ENCODE measurements around the gene IL10RB.
"Not testable (repeated sequence)": the region's sequence is repeated elsewhere in the genome, so short reads cannot be mapped to it uniquely, and the experiment has no call there.

Gene IL10RB

GRCh38 chr21:33323610-33324009, 57.4 kb downstream of the IL10RB start:
- not testable (repeated sequence) for H3K4ac ChIP-seq (ENCODE audit: low read depth, low read length); H3K9ac ChIP-seq (ENCODE audit: low read length); H3K56ac ChIP-seq (ENCODE audit: low read length); H4K8ac ChIP-seq (ENCODE audit: low read depth, low read length); H3K4me1 ChIP-seq (ENCODE audit: control insufficient read depth, low read depth, low read length); H3K4me3 ChIP-seq (ENCODE audit: low read length); H2AK5ac ChIP-seq (ENCODE audit: low read length); H2BK5ac ChIP-seq (ENCODE audit: low read length); H3K27ac ChIP-seq (ENCODE audit: low read depth, low read length); H3K23ac ChIP-seq (ENCODE audit: low read length); H2BK15ac ChIP-seq (replicated peaks; ENCODE audit: low read depth); H3K79me1 ChIP-seq (ENCODE audit: low read length); H3K27me3 ChIP-seq (ENCODE audit: insufficient read depth, low read length, poor library complexity); H4K5ac ChIP-seq (ENCODE audit: low read length); H2BK120ac ChIP-seq (ENCODE audit: low read depth, low read length); DNase-seq; H3K4me2 ChIP-seq (ENCODE audit: low read length); H3K79me2 ChIP-seq (ENCODE audit: control insufficient read depth, insufficient read depth, low read length); H3K36me3 ChIP-seq (ENCODE audit: control insufficient read depth, insufficient read depth, low read length); H3K18ac ChIP-seq (ENCODE audit: low read length)

GRCh38 chr21:33324291-33325221, 58.4 kb downstream of the IL10RB start, which contains the start of gene IFNAR1:
TSS of gene IFNAR1 (plus strand) at chr21:33324970. CDS start at chr21:33325056, 86 bp downstream.
- Histone ChIP-seq H2BK120ac (ENCODE audit: low read depth, low read length) (no peak within 1 kb of the TSS), H3K4me3 (ENCODE audit: low read length) (peak within 1 kb of the TSS; percentile 80), H4K8ac (ENCODE audit: low read depth, low read length) (peak within 1 kb of the TSS; percentile 90), H2BK5ac (ENCODE audit: low read length) (peak within 1 kb of the TSS; percentile 76), H2BK15ac (replicated peaks; ENCODE audit: low read depth) (no peak within 1 kb of the TSS), H4K5ac (ENCODE audit: low read length) (no peak within 1 kb of the TSS), H3K4me2 (ENCODE audit: low read length) (peak within 1 kb of the TSS; percentile 72), H3K4me1 (ENCODE audit: control insufficient read depth, low read depth, low read length) (no peaks in the 10 kb centered on the region), H3K27me3 (ENCODE audit: insufficient read depth, low read length, poor library complexity) (no peaks in the 10 kb centered on the region), H3K56ac (ENCODE audit: low read length) (peak within 1 kb of the TSS; percentile 99), H3K23ac (ENCODE audit: low read length) (peak within 1 kb of the TSS; percentile 73), H3K9ac (ENCODE audit: low read length) (peak within 1 kb of the TSS; percentile 91), H3K27ac (ENCODE audit: low read depth, low read length) (peak within 1 kb of the TSS; percentile 21), H2AK5ac (ENCODE audit: low read length) (no peak within 1 kb of the TSS), H3K4ac (ENCODE audit: low read depth, low read length) (no peak within 1 kb of the TSS), H3K36me3 (ENCODE audit: control insufficient read depth, insufficient read depth, low read length) (no peaks in the 10 kb centered on the region), H3K79me2 (ENCODE audit: control insufficient read depth, insufficient read depth, low read length) (no peaks in the 10 kb centered on the region), H3K18ac (ENCODE audit: low read length) (peak within 1 kb of the TSS; percentile 47), H3K79me1 (ENCODE audit: low read length) (peaks cover 7% of the 10 kb centered on the region)
- DNase-seq: peak; percentile 98
- no CpG with 5 or more reads among the region's 86 CpGs for WGBS (ENCODE audit: extremely low coverage, insufficient coverage, low lambda C conversion rate)

- peak overlapping the region; percentile 20 for H3K27ac ChIP-seq (ENCODE audit: low read depth, low read length)
- H3K4me1 ChIP-seq (ENCODE audit: control insufficient read depth, low read depth, low read length): no peaks in the 10 kb centered on the region
- H3K4me2 ChIP-seq (ENCODE audit: low read length): peak overlapping the region; percentile 72
- no peak overlapping the region for H2BK15ac ChIP-seq (replicated peaks; ENCODE audit: low read depth)
- H3K56ac ChIP-seq (ENCODE audit: low read length): peak overlapping the region; percentile 99
- H2AK5ac ChIP-seq (ENCODE audit: low read length): no peak overlapping the region
- no peak overlapping the region for H2BK120ac ChIP-seq (ENCODE audit: low read depth, low read length)
- no peaks in the 10 kb centered on the region for H3K79me2 ChIP-seq (ENCODE audit: control insufficient read depth, insufficient read depth, low read length)
- peak overlapping the region; percentile 76 for H2BK5ac ChIP-seq (ENCODE audit: low read length)
- H3K18ac ChIP-seq (ENCODE audit: low read length): peak overlapping the region; percentile 47
- H4K8ac ChIP-seq (ENCODE audit: low read depth, low read length): no peak overlapping the region
- H3K36me3 ChIP-seq (ENCODE audit: control insufficient read depth, insufficient read depth, low read length): no peaks in the 10 kb centered on the region
- peak; percentile 28 for DNase-seq
- H3K4ac ChIP-seq (ENCODE audit: low read depth, low read length): no peak overlapping the region
- peak overlapping the region; percentile 78 for H3K4me3 ChIP-seq (ENCODE audit: low read length)
- peak overlapping the region; percentile 91 for H3K9ac ChIP-seq (ENCODE audit: low read length)
- no CpG with 5 or more reads among the region's 28 CpGs for WGBS (ENCODE audit: extremely low coverage, insufficient coverage, low lambda C conversion rate)
- H4K5ac ChIP-seq (ENCODE audit: low read length): no peak overlapping the region
- no peaks in the 10 kb centered on the region for H3K27me3 ChIP-seq (ENCODE audit: insufficient read depth, low read length, poor library complexity)
- H3K23ac ChIP-seq (ENCODE audit: low read length): peak overlapping the region; percentile 73
- peaks cover 10% of the 10 kb centered on the region for H3K79me1 ChIP-seq (ENCODE audit: low read length)
These were observed 59.3 kb downstream of the IL10RB start for GRCh38 chr21:33325222-33326067.

GRCh38 chr21:33327326-33327725, 61.2 kb downstream of the IL10RB start:
- no peak overlapping the region for H3K23ac ChIP-seq (ENCODE audit: low read length)
- no peak overlapping the region for H4K8ac ChIP-seq (ENCODE audit: low read depth, low read length)
- H2BK120ac ChIP-seq (ENCODE audit: low read depth, low read length): no peak overlapping the region
- H2BK15ac ChIP-seq (replicated peaks; ENCODE audit: low read depth): no peak overlapping the region
- no CpG with 5 or more reads among the region's 3 CpGs for WGBS (ENCODE audit: extremely low coverage, insufficient coverage, low lambda C conversion rate)
- no peaks in the 10 kb centered on the region for H3K27me3 ChIP-seq (ENCODE audit: insufficient read depth, low read length, poor library complexity)
- H3K79me1 ChIP-seq (ENCODE audit: low read length): peaks cover 19% of the 10 kb centered on the region
- no peak overlapping the region for H3K4me3 ChIP-seq (ENCODE audit: low read length)
- no peak overlapping the region for H3K4ac ChIP-seq (ENCODE audit: low read depth, low read length)
- no peak overlapping the region for H3K4me2 ChIP-seq (ENCODE audit: low read length)
- no peak overlapping the region for H2BK5ac ChIP-seq (ENCODE audit: low read length)
- no peak overlapping the region for H3K56ac ChIP-seq (ENCODE audit: low read length)
- H3K27ac ChIP-seq (ENCODE audit: low read depth, low read length): no peak overlapping the region
- H2AK5ac ChIP-seq (ENCODE audit: low read length): no peak overlapping the region
- H3K18ac ChIP-seq (ENCODE audit: low read length): no peak overlapping the region
- no peak overlapping the region for H4K5ac ChIP-seq (ENCODE audit: low read length)
- H3K4me1 ChIP-seq (ENCODE audit: control insufficient read depth, low read depth, low read length): no peaks in the 10 kb centered on the region
- no peak for DNase-seq
- H3K79me2 ChIP-seq (ENCODE audit: control insufficient read depth, insufficient read depth, low read length): peaks cover 3% of the 10 kb centered on the region
- H3K9ac ChIP-seq (ENCODE audit: low read length): no peak overlapping the region
- no peaks in the 10 kb centered on the region for H3K36me3 ChIP-seq (ENCODE audit: control insufficient read depth, insufficient read depth, low read length)

GRCh38 chr21:33327792-33328433, 61.7 kb downstream of the IL10RB start:
- no CpG with 5 or more reads among the region's 7 CpGs for WGBS (ENCODE audit: extremely low coverage, insufficient coverage, low lambda C conversion rate)

More at GRCh38 chr21:33327792-33328433, 61.7 kb downstream of the IL10RB start:
- Histone ChIP-seq H3K23ac (ENCODE audit: low read length) (no peak overlapping the region), H3K27ac (ENCODE audit: low read depth, low read length) (no peak overlapping the region), H2BK15ac (replicated peaks; ENCODE audit: low read depth) (no peak overlapping the region), H3K9ac (ENCODE audit: low read length) (no peak overlapping the region), H4K5ac (ENCODE audit: low read length) (no peak overlapping the region), H3K4me1 (ENCODE audit: control insufficient read depth, low read depth, low read length) (no peaks in the 10 kb centered on the region), H2AK5ac (ENCODE audit: low read length) (no peak overlapping the region), H3K4me2 (ENCODE audit: low read length) (no peak overlapping the region), H3K36me3 (ENCODE audit: control insufficient read depth, insufficient read depth, low read length) (no peaks in the 10 kb centered on the region), H2BK5ac (ENCODE audit: low read length) (no peak overlapping the region), H3K18ac (ENCODE audit: low read length) (no peak overlapping the region), H2BK120ac (ENCODE audit: low read depth, low read length) (no peak overlapping the region), H3K79me1 (ENCODE audit: low read length) (peaks cover 19% of the 10 kb centered on the region), H3K4ac (ENCODE audit: low read depth, low read length) (no peak overlapping the region), H4K8ac (ENCODE audit: low read depth, low read length) (no peak overlapping the region), H3K56ac (ENCODE audit: low read length) (no peak overlapping the region), H3K27me3 (ENCODE audit: insufficient read depth, low read length, poor library complexity) (no peaks in the 10 kb centered on the region), H3K4me3 (ENCODE audit: low read length) (no peak overlapping the region), H3K79me2 (ENCODE audit: control insufficient read depth, insufficient read depth, low read length) (peaks cover 3% of the 10 kb centered on the region)
- DNase-seq: no peak

Data from mesendoderm (in vitro differentiated cells).